Measurements from ENCODE around the gene CCSER1. TPM values are rescaled to one million over a fixed set of nuclear protein-coding genes. Genes with fewer than 3 reads are reported as not detected.
"Not testable (repeated sequence)": the region's sequence is repeated elsewhere in the genome, so short reads cannot be mapped to it uniquely, and the experiment has no call there.

Gene CCSER1
- total RNA-seq, 1 donor from 2014 or later = 11.9 TPM

DNA sequence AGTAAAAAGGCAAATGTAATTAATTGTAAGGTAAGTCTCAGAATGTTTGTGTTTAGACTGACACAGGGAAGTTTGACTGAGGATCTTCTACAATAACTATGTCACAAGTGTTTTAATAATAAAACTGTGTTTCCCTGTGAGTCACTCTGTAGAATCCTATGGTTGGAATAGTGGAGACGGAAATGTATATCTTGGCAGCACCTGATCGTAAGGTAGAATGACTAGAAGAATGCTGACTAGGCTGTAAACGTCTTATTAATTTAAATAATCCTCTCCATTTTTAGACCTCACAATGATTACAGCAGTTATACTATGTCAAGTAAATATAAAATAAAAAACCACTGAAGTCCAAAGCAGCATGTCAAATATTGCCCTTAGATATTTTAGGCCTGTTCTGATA, 266.0 kb downstream of the CCSER1 start:
- no peak for DNase-seq (ENCODE audit: low read depth, low spot score)
- H3K36me3 Mint-ChIP-seq (ENCODE audit: low read depth) = no peaks in the 10 kb centered on the region
- H3K27me3 Mint-ChIP-seq (ENCODE audit: low read depth) = no peaks in the 10 kb centered on the region
- TF ChIP-seq CTCF (conservative IDR thresholded peaks at IDR 0.05) = no peak
- no peak overlapping the region for H3K27ac Mint-ChIP-seq (ENCODE audit: unreplicated experiment)
- no peak overlapping the region for H3K4me3 Mint-ChIP-seq
- H3K9me3 Mint-ChIP-seq = no peaks in the 10 kb centered on the region
- H3K4me1 Mint-ChIP-seq = no peaks in the 10 kb centered on the region

- no peaks in the 10 kb centered on the region for H3K27me3 Mint-ChIP-seq (ENCODE audit: low read depth)
- peaks cover 30% of the 10 kb centered on the region for H3K36me3 Mint-ChIP-seq (ENCODE audit: low read depth)
- no peaks in the 10 kb centered on the region for H3K4me1 Mint-ChIP-seq
- H3K9me3 Mint-ChIP-seq = peaks cover 13% of the 10 kb centered on the region
- H3K4me3 Mint-ChIP-seq = no peak overlapping the region
- no peak for DNase-seq (ENCODE audit: low read depth, low spot score)
- TF ChIP-seq CTCF (conservative IDR thresholded peaks at IDR 0.05) = no peak
- H3K27ac Mint-ChIP-seq (ENCODE audit: unreplicated experiment) = no peak overlapping the region
Observed at GRCh38 chr4:90403781-90404180, 276.6 kb downstream of the CCSER1 start.

GRCh38 chr4:90407897-90408296, 280.7 kb downstream of the CCSER1 start:
- H3K36me3 Mint-ChIP-seq (ENCODE audit: low read depth) = peaks cover 34% of the 10 kb centered on the region
- DNase-seq (ENCODE audit: low read depth, low spot score); H3K27me3 Mint-ChIP-seq (ENCODE audit: low read depth); H3K27ac Mint-ChIP-seq (ENCODE audit: unreplicated experiment); H3K4me1 Mint-ChIP-seq; H3K4me3 Mint-ChIP-seq: not testable (repeated sequence)
- peaks cover 19% of the 10 kb centered on the region for H3K9me3 Mint-ChIP-seq

DNA sequence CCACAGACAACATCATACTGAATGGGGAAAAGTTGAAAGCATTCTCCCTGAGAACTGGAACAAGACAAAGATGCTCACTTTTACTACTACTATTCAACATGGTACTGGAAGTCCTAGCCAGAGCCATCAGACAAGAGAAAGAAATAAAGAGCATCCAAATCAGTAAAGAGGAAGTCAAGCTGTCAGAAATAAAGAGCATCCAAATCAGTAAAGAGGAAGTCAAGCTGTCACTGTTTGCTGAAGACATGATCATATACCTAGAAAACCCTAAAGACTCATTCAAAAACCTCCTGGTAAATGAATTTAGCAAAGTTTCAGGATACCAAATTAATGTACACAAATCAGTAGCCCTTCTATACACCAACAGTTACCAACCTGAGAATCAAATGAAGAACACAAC, 285.6 kb downstream of the CCSER1 start:
- peaks cover 11% of the 10 kb centered on the region for H3K9me3 Mint-ChIP-seq
- H3K4me3 Mint-ChIP-seq; H3K27ac Mint-ChIP-seq (ENCODE audit: unreplicated experiment); DNase-seq (ENCODE audit: low read depth, low spot score); H3K4me1 Mint-ChIP-seq; H3K27me3 Mint-ChIP-seq (ENCODE audit: low read depth): not testable (repeated sequence)
- H3K36me3 Mint-ChIP-seq (ENCODE audit: low read depth) = peaks cover 14% of the 10 kb centered on the region

GRCh38 chr4:90415116-90415515, 287.9 kb downstream of the CCSER1 start:
- Mint-ChIP-seq H3K4me3 (no peak overlapping the region), H3K36me3 (ENCODE audit: low read depth) (peaks cover 4% of the 10 kb centered on the region), H3K4me1 (no peaks in the 10 kb centered on the region), H3K27me3 (ENCODE audit: low read depth) (no peaks in the 10 kb centered on the region), H3K9me3 (peaks cover 9% of the 10 kb centered on the region), H3K27ac (ENCODE audit: unreplicated experiment) (no peak overlapping the region)
- TF ChIP-seq CTCF (conservative IDR thresholded peaks at IDR 0.05) = no peak
- DNase-seq (ENCODE audit: low read depth, low spot score) = no peak

GRCh38 chr4:90419124-90419711, 292.0 kb downstream of the CCSER1 start:
- no peaks in the 10 kb centered on the region for H3K4me1 Mint-ChIP-seq
- DNase-seq (ENCODE audit: low read depth, low spot score) = no peak
- no peaks in the 10 kb centered on the region for H3K36me3 Mint-ChIP-seq (ENCODE audit: low read depth)
- no peaks in the 10 kb centered on the region for H3K27me3 Mint-ChIP-seq (ENCODE audit: low read depth)
- TF ChIP-seq CTCF (conservative IDR thresholded peaks at IDR 0.05) = peak; percentile 89
- H3K27ac Mint-ChIP-seq (ENCODE audit: unreplicated experiment) = no peak overlapping the region
- H3K9me3 Mint-ChIP-seq = no peaks in the 10 kb centered on the region
- H3K4me3 Mint-ChIP-seq = no peak overlapping the region
